Thoracic aorta (tissue), 2 donors: ENCODE results near the gene UCKL1. TPM values are rescaled to one million over a fixed set of nuclear protein-coding genes. Genes with fewer than 3 reads are reported as not detected.

Source experiments
- ATAC-seq: fragments of 150-250 bp; one replicate; pipeline ENCODE4 v1.8.0; 2017; ENCODE audit warnings: low read depth; ENCODE audit not compliant: insufficient number of reproducible peaks, low FRiP score
- DNase-seq: peaks from one replicate; pipeline ENCODE4 v3.0.0-alpha.2; 2020; ENCODE audit warnings: low spot score
- H3K27ac ChIP-seq, 2 donors: fragments of 200-600 bp; sonication (generic); 1 replicate in 1 of 2; 2 replicates in 1 of 2; pipeline ENCODE4 v1.5.1; 2016; ENCODE audit warnings: mild to moderate bottlenecking in 2 of 2, moderate library complexity in 2 of 2
- H3K27me3 ChIP-seq: fragments of 200-600 bp; sonication (generic); replicated peaks from 2 replicates; pipeline ENCODE4 v1.6.0; 2016; ENCODE audit warnings: mild to moderate bottlenecking; ENCODE audit not compliant: insufficient read depth
- H3K36me3 ChIP-seq: fragments of 200-600 bp; sonication (generic); one replicate; pipeline ENCODE4 v1.5.1; 2016
- H3K4me1 ChIP-seq, 2 donors: fragments of 200-600 bp; sonication (generic); 1 replicate in 1 of 2; 2 replicates in 1 of 2; pipeline versions ENCODE4 v1.5.1 to v1.6.0; 2016; ENCODE audit warnings: low read depth in 2 of 2, mild to moderate bottlenecking in 1 of 2; ENCODE audit not compliant: control insufficient read depth in 1 of 2
- H3K4me3 ChIP-seq: fragments of 200-600 bp; sonication (generic); 2 replicates; pipeline ENCODE4 v1.5.1; 2016; ENCODE audit warnings: mild to moderate bottlenecking
- H3K9me3 ChIP-seq: fragments of 200-600 bp; sonication (generic); 2 replicates; pipeline ENCODE4 v1.5.1; 2016
- total RNA-seq, 2 donors: library from RNA; depleted of rRNA; stranded (reverse); fragments of >200 nt; gene quantifications; one replicate each; pipeline versions ENCODE4 v1.1.0 to v1.2.3, GENCODE V29; 2016
- TF ChIP-seq, protein P1 (sequence below): fragments of 200-600 bp; sonication (generic); IDR thresholded peaks from one replicate; pipeline ENCODE4 v1.5.1; 2019; ENCODE audit warnings: antibody characterized with exemption

UCKL1 gene
- total RNA-seq, 2 donors from 2014 or later: 27.3 to 40.5 TPM

DNA sequence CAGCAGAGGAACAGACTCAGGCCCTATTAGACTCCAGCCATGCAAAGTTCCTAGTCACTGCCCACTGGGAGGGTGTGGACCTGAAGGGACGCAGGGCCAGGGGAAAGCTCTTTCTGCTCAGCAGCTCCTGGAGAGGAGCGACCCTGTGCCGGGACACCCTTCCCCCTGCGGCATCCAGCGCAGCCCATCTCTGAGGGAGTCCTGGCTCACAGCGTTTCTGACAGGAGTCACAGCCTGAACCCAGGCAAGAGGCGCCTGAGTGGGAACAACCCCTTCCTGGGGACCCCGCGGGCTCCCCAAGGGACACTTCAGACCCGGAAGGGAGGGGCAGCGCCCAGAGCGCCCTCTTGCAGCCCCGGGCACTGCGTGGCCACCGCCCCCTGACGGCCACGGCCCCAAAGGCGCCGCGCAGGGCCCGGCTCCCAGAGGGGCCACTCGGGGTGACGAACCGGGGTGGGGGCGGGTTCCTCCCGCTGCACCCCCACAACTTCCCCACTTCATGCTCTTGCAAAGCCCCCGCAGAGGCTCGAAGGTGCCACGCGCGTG, 862 bp downstream of the UCKL1 start:
- ATAC-seq: no peak
- peak overlapping the region; percentile 72 to 78 for H3K27ac ChIP-seq
- H3K4me3 ChIP-seq: peak overlapping the region; percentile 93
- TF ChIP-seq, protein P1, sequence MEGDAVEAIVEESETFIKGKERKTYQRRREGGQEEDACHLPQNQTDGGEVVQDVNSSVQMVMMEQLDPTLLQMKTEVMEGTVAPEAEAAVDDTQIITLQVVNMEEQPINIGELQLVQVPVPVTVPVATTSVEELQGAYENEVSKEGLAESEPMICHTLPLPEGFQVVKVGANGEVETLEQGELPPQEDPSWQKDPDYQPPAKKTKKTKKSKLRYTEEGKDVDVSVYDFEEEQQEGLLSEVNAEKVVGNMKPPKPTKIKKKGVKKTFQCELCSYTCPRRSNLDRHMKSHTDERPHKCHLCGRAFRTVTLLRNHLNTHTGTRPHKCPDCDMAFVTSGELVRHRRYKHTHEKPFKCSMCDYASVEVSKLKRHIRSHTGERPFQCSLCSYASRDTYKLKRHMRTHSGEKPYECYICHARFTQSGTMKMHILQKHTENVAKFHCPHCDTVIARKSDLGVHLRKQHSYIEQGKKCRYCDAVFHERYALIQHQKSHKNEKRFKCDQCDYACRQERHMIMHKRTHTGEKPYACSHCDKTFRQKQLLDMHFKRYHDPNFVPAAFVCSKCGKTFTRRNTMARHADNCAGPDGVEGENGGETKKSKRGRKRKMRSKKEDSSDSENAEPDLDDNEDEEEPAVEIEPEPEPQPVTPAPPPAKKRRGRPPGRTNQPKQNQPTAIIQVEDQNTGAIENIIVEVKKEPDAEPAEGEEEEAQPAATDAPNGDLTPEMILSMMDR: no peak
- peaks cover 8% of the 10 kb centered on the region for H3K36me3 ChIP-seq
- H3K27me3 ChIP-seq: no peaks in the 10 kb centered on the region
- peaks cover 35 to 48% of the 10 kb centered on the region in 2 donors for H3K4me1 ChIP-seq
- no peaks in the 10 kb centered on the region for H3K9me3 ChIP-seq
- DNase-seq: no peak

DNA sequence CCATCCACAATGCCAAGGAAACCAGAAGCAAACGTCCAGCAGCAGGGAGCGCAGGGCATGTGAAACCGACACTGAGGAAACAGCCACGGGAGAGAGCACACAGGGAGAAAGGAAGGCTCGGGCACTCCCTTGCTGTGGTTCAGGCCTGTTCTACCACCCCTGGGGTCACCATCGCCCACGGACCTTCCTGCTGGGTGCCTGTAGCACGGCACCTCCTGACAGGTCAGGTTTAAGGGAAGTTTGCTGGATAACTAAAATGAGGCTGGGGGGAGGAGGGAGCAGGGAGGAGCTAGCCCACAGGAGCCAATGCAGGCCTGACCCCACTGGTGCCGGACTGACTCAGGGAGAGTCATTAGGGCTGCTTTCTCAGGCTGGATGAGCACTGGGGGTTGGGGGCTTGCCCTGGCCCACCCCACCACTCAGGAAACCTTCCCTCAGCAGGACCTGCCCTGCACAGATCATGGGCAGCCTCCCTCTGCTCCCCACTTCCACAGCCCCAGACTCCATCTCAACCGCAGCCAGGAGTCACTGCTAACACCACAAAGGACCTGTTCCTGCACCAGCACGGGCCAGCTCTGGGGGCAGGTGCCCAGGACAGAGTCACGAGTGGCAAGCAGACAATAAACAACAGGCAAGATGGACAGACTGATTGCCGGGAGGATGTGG, 2.3 kb downstream of the UCKL1 start:
- Histone ChIP-seq H3K9me3 (no peaks in the 10 kb centered on the region), H3K4me3 (peak overlapping the region; percentile 16), H3K4me1 (peaks cover 45 to 62% of the 10 kb centered on the region in 2 donors), H3K27me3 (no peaks in the 10 kb centered on the region), H3K27ac (no peak overlapping the region), H3K36me3 (peaks cover 2% of the 10 kb centered on the region)
- ATAC-seq: no peak
- DNase-seq: no peak
- TF ChIP-seq, protein P1: no peak

DNA sequence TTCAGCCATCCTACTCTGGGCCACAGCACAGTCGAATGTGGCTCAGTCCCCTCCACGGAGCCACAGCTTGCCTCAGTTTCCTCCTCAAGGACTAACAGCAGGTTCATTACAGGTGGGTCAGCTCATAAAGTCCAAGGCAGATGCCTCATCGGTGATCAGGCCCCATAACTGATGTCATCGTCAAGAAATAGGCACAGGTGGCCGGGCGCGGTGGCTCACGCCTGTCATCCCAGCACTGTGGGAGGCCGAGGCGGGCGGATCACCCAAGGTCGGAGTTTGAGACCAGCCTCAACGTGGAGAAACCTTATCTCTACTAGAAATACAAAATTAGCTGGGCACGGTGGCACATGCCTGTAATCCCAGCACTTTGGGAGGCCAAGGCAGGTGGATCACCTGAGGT, 3.4 kb downstream of the UCKL1 start:
- DNase-seq (no peak), ATAC-seq (no peak)
- H3K9me3 ChIP-seq: no peaks in the 10 kb centered on the region
- TF ChIP-seq, protein P1: no peak
- H3K4me1 ChIP-seq: peaks cover 54 to 73% of the 10 kb centered on the region in 2 donors
- H3K27ac ChIP-seq: no peak overlapping the region
- no peaks in the 10 kb centered on the region for H3K27me3 ChIP-seq
- H3K4me3 ChIP-seq: no peak overlapping the region
- H3K36me3 ChIP-seq: no peaks in the 10 kb centered on the region

DNA sequence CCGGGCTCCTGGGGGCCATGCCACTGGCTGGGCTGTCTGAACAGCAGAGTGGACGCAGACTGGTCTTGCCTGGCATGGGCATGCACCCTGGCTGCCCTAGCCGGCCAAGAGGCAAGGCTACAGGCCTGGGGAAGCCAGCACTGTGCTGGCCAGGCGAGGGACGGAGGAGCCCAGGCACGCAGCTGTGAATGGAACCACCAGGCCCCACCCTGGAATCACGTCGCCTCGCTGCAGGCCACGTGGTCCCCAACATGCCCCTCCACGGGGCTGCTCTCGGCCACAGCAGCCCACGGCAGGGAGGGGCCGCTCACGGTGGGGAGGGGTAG, 4.0 kb downstream of the UCKL1 start:
- H3K27ac ChIP-seq: no peak overlapping the region
- TF ChIP-seq, protein P1: no peak
- no peaks in the 10 kb centered on the region for H3K9me3 ChIP-seq
- no peaks in the 10 kb centered on the region for H3K27me3 ChIP-seq
- H3K4me3 ChIP-seq: no peak overlapping the region
- ATAC-seq: no peak
- H3K4me1 ChIP-seq: peaks cover 52 to 73% of the 10 kb centered on the region in 2 donors
- DNase-seq: no peak
- no peaks in the 10 kb centered on the region for H3K36me3 ChIP-seq

DNA sequence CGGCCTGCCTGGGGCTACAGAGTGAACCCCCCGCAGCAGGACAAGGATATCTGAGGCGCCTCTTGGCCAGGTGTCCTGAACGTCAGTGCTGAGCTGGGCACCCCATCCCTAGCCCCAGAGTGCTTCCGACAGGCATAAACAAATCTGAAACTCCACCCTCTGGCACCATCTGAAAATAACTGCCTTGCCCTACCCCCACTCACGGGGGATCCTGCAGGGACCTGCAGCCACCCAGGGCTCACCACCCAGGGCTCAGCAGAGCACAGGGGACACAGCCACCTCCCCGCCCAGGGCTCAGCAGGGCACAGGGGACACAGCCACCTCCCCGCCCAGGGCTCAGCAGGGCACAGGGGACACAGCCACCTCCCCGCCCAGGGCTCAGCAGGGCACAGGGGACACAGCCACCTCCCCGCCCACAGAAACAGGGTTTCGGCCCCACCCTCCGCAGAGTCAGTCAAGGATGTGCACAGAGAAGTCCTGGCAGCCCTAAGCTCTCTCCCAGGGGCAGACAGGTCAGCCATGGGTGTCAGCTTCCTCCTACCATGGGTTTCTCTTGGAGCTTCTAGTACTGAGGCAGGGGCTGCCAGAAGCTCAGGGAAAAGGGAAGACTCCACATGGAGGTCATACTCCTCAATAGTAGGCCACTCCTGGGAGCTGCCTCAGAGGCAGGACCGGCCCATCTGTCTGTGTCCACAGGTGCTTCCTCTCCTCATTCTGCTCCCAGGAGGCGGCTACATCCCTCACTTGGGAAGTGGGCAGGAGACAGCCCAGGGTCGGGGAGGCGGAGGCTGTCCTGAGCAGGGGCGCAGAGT, 4.6 kb downstream of the UCKL1 start:
- DNase-seq (no peak), ATAC-seq (no peak)
- peaks cover 46 to 71% of the 10 kb centered on the region in 2 donors for H3K4me1 ChIP-seq

More for the DNA sequence above, 4.6 kb downstream of the UCKL1 start:
- peak overlapping the region in 1 of 2 donors; percentile 54 for H3K27ac ChIP-seq
- no peaks in the 10 kb centered on the region for H3K9me3 ChIP-seq
- no peaks in the 10 kb centered on the region for H3K36me3 ChIP-seq
- no peaks in the 10 kb centered on the region for H3K27me3 ChIP-seq
- TF ChIP-seq, protein P1: no peak
- no peak overlapping the region for H3K4me3 ChIP-seq
